Mucosa of stomach (tissue), 1 donor: ENCODE measurements around the gene PATJ.

Source experiments
- H3K27me3 ChIP-seq: one replicate; pipeline ENCODE4 v1.7.0; 2013; ENCODE audit warnings: mild to moderate bottlenecking, low read length; ENCODE audit not compliant: control insufficient read depth, insufficient read depth
- H3K36me3 ChIP-seq: one replicate; pipeline ENCODE4 v1.7.0; 2013; ENCODE audit warnings: low read length; ENCODE audit not compliant: control insufficient read depth, insufficient read depth
- H3K4me1 ChIP-seq: one replicate; pipeline ENCODE4 v1.7.0; 2013; ENCODE audit warnings: mild to moderate bottlenecking, low read length; ENCODE audit not compliant: control insufficient read depth, insufficient read depth
- H3K4me3 ChIP-seq: one replicate; pipeline ENCODE4 v1.7.0; 2013; ENCODE audit warnings: low read length
- H3K9ac ChIP-seq: one replicate; pipeline ENCODE4 v1.7.0; 2013; ENCODE audit warnings: mild to moderate bottlenecking, low read length, moderate library complexity
- H3K9me3 ChIP-seq: one replicate; pipeline ENCODE4 v1.7.0; 2013; ENCODE audit warnings: mild to moderate bottlenecking, low read length, moderate library complexity; ENCODE audit not compliant: control insufficient read depth
- donor health status: Pancreatic carcinoma.

The PATJ gene

DNA sequence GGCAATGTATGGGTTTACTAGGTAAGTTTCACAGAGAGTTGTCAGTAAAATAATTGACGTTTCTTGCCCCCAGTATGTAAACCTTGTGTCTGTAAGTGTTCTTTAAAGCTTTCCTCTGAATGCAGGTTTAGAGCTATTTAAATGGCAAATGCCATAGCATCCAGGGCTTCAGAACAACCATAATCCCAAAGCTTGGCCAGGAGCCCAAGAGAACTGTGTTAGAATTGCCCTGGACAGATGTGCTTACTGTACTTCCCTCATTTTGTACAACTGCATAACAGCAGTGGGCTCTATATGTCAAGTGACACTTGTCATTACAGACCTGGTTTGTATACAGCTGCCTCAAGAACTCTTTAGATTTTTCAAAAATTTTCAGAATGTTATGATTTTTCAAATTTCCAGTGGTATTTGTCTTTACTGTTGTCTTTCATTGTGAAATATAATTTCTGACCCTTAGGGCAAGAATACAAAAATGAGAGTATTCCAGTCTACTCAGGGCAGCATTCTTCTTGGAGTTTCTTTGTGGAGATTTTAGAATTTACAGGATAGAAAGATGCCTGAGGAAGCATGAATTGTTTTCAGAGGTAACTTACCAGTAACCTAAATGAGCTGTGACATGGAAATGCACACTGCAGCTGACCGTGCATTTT, 315.5 kb downstream of the PATJ start:
- Histone ChIP-seq H3K36me3 (no peaks in the 10 kb centered on the region), H3K4me3 (no peak overlapping the region), H3K9ac (no peak overlapping the region), H3K4me1 (no peaks in the 10 kb centered on the region), H3K27me3 (no peaks in the 10 kb centered on the region), H3K9me3 (no peaks in the 10 kb centered on the region)

DNA sequence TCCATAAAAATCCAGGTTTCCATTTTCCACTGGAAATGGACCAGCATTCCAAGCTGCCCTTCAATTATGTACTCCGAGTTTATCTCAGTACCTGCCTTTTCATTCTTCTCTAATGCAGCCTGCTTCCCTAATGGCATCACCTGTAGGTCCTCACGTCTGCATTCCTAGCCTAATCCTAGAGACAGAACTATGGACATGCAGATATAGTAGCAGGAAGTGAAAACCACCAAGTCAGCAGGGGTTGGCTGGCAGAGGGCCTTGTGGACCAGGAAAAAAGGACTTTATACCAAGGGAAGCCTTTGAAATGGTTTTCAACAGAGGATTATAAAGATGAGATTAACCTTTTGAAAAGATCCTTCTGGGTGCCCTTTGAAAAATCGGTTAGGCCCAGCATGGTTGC, 316.7 kb downstream of the PATJ start:
- no peak overlapping the region for H3K4me3 ChIP-seq
- H3K36me3 ChIP-seq: no peaks in the 10 kb centered on the region
- no peaks in the 10 kb centered on the region for H3K27me3 ChIP-seq
- H3K4me1 ChIP-seq: no peaks in the 10 kb centered on the region
- no peak overlapping the region for H3K9ac ChIP-seq
- no peaks in the 10 kb centered on the region for H3K9me3 ChIP-seq

DNA sequence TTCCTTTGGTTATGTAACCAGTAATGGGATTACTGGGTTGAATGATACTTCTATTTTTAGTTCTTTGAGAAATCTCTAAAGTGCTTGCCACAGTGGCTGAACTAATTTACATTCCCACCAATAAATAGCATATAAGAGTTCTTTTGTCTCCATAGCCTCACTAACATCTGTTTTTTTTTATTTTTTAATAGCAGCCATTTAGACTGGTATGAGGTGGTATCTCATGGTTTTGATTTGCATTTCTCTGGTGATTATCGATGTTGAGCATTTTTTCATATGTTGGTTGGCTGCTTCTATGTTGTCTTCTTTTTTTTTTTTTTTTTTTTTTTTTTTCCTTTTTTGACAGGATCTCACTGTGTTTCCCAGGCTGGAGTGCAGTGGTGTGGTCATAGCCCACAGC, 319.8 kb downstream of the PATJ start:
- H3K4me3 ChIP-seq: no peak overlapping the region
- H3K4me1 ChIP-seq: peaks cover 7% of the 10 kb centered on the region
- H3K9me3 ChIP-seq: no peaks in the 10 kb centered on the region
- no peaks in the 10 kb centered on the region for H3K27me3 ChIP-seq
- no peaks in the 10 kb centered on the region for H3K36me3 ChIP-seq
- H3K9ac ChIP-seq: no peak overlapping the region

DNA sequence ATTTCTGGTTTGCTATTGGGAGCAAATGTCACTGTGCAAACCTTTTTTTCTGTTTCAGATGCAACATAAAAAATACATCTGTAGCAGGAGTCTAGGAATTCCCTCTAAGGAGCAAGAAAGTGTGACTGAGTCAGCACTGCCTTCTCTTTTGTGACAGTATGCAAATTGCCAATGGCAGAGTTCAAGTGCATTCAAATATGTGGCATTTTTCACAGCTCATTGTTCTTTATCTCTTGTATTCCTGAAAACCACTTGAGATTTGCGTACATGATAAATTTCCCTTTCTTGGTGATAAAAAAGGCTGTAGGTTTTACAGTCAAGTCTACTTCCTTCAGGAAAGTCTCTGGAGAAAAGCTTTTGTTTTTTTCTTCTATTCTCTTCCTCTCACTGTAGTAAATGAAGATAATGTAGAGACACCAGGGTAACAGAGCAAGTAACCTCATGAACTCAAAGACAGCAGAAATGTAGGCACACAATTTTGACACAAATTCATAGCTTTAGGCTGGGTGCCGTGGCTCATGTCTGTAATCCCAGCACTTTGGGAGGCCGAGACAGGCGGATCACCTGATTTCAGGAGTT, 322.6 kb downstream of the PATJ start:
- no peaks in the 10 kb centered on the region for H3K9me3 ChIP-seq
- H3K4me3 ChIP-seq: no peak overlapping the region
- no peaks in the 10 kb centered on the region for H3K27me3 ChIP-seq
- no peak overlapping the region for H3K9ac ChIP-seq
- peaks cover 7% of the 10 kb centered on the region for H3K4me1 ChIP-seq
- H3K36me3 ChIP-seq: no peaks in the 10 kb centered on the region

DNA sequence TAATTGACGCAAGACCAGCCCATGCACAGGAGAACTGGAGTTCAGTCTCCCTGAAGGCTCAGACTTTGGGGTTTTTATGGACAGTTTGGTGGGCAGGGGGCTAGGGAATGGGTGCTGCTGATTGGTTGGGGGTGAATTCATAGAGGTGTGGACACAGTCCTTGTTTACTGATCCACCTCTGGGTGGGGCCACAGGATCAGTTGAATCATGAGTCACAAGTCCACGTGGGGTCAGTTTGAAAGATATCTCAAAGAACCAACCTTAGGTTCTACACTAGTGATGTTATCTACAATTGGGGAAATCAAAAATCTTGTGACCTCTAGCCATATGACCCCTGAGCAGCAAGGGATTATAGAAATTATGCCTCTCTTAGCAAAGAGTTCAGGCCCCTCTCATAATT, 324.4 kb downstream of the PATJ start:
- no peak overlapping the region for H3K9ac ChIP-seq
- H3K4me1 ChIP-seq: peaks cover 7% of the 10 kb centered on the region
- H3K36me3 ChIP-seq: no peaks in the 10 kb centered on the region
- no peak overlapping the region for H3K4me3 ChIP-seq
- H3K9me3 ChIP-seq: no peaks in the 10 kb centered on the region
- H3K27me3 ChIP-seq: no peaks in the 10 kb centered on the region

DNA sequence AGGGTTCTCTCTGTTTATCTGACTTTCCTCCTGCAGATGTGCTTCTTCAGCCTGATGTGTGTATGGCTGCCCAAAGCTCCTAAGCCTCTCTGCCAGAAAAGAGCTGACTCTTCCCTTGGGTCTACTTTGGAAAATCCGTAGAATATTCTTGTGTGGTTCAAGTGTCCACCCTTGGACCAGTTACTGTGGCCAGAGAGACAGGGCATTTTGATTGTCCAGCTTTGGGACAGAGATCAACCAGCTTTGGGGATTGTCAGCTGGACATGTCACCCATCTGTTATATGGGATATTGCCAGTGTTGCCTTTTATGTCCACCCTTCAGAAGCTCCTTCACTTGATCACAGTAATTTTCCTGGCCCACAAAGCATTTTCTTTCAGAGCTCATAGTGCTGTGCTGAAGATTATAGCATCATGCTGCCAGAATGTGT, 326.1 kb downstream of the PATJ start:
- no peaks in the 10 kb centered on the region for H3K9me3 ChIP-seq
- H3K36me3 ChIP-seq: no peaks in the 10 kb centered on the region
- no peaks in the 10 kb centered on the region for H3K27me3 ChIP-seq
- H3K4me3 ChIP-seq: no peak overlapping the region
- no peak overlapping the region for H3K9ac ChIP-seq
- H3K4me1 ChIP-seq: peaks cover 7% of the 10 kb centered on the region

DNA sequence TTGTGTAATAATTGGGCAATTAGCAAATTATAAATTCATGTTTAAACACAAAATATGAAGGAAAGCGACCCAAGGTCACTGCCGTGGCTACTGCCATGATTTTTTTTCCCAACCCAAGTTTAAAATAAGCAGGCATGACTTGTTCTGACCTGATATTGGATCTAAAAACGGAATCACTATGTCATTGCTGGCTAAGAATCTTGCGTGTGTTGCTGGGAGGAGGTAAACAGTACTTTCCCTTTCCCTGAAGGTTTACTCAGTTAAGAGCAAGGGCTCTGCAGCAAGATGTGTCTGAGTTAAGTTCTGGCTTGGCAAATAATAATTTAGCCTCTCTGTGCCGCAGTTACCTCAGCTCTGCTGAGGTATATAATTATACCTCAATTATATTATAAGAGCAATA, 326.7 kb downstream of the PATJ start:
- no peak overlapping the region for H3K4me3 ChIP-seq
- H3K36me3 ChIP-seq: no peaks in the 10 kb centered on the region
- H3K9me3 ChIP-seq: no peaks in the 10 kb centered on the region
- H3K27me3 ChIP-seq: no peaks in the 10 kb centered on the region
- H3K9ac ChIP-seq: no peak overlapping the region
- peaks cover 7% of the 10 kb centered on the region for H3K4me1 ChIP-seq

DNA sequence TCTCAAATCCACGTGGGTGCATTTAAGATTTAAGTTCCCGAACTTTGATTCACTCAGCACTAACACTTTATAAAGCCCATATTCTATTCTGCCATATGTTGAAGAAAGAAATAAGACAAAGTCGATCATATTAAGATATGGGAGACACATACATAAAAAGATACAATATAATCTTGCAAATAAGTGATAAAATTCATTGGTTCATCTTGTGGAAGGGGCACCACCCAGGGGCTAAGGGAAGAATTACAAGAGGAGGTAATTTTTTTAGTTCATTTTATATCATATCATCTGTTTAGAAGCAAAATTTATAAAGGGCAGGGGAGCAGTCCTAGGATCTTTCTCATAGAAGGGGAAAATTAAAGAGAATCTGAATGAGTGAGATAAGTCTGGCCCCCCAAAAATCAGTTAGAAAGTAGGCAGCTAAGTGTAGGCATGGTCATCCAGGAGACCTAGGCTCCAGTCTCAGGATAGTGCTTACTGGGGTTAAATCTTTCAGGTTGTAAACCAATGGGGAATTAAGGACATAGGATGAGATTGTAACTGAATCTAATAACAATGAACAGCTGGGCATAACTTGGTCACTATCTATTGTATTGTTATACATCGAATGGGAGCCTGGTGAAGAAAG, 328.2 kb downstream of the PATJ start:
- no peaks in the 10 kb centered on the region for H3K9me3 ChIP-seq
- no peak overlapping the region for H3K9ac ChIP-seq
- no peaks in the 10 kb centered on the region for H3K4me1 ChIP-seq
- no peak overlapping the region for H3K4me3 ChIP-seq
- H3K27me3 ChIP-seq: no peaks in the 10 kb centered on the region
- no peaks in the 10 kb centered on the region for H3K36me3 ChIP-seq

DNA sequence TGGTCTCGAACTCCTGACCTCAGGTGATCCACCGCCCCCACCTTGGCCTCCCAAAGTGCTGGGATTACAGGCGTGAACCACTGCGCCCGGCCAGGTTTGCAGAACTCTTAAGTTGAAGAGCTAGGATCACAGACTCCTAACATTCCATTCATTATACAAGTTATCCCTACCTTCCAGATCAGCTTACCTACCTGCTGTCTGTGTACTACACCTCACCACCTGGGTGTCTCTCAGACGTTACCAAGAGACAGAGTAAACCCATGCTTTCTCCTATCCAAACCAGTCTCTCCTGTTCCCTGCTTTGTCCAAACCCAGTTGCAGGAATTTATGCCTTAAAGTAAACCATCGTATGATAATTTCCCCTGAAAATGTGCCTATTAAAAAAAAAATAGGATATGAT, 329.4 kb downstream of the PATJ start:
- Histone ChIP-seq H3K4me1 (no peaks in the 10 kb centered on the region), H3K27me3 (no peaks in the 10 kb centered on the region), H3K36me3 (no peaks in the 10 kb centered on the region), H3K9ac (no peak overlapping the region), H3K4me3 (no peak overlapping the region), H3K9me3 (no peaks in the 10 kb centered on the region)

DNA sequence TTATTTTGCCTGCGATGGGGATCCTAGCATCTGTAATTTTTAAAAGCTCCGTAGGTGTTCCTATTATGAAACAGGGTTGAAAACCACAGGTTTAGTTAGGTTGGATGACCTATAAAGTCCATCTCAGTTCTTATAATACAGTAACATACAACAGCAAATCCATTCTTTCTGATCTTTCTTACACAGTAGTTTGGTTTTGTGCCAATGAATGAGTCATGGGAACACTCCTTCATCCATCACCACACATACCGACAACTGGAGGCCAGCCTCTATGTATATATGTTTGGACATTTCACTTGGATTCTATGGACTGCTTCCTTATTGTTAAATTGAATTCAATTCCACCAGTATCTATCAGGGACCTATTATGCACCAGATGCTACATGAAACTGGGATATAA, 334.0 kb downstream of the PATJ start:
- Histone ChIP-seq H3K4me3 (no peak overlapping the region), H3K27me3 (no peaks in the 10 kb centered on the region), H3K9me3 (no peaks in the 10 kb centered on the region), H3K9ac (no peak overlapping the region), H3K4me1 (no peaks in the 10 kb centered on the region), H3K36me3 (no peaks in the 10 kb centered on the region)

DNA sequence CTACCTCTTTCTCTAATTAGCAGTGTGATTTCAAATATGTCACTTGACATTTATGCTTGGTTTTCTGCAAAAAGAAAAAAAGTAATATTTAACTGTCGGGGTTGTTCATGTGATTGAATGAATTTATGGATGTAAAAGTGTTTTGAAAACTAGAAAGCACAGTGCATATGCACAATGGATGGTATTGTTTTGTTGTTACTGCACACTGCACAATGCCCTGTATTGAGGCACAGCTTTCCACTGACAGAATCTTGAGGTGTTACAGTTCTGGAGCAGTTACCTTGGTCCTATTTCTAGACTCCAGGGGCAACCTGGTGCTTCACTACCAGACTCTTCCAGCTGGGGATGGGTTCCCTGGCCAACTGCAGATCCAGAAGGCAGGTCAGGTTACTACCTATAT, 335.5 kb downstream of the PATJ start:
- no peak overlapping the region for H3K4me3 ChIP-seq
- no peaks in the 10 kb centered on the region for H3K27me3 ChIP-seq
- H3K9ac ChIP-seq: no peak overlapping the region
- no peaks in the 10 kb centered on the region for H3K36me3 ChIP-seq
- H3K9me3 ChIP-seq: no peaks in the 10 kb centered on the region
- H3K4me1 ChIP-seq: no peaks in the 10 kb centered on the region

DNA sequence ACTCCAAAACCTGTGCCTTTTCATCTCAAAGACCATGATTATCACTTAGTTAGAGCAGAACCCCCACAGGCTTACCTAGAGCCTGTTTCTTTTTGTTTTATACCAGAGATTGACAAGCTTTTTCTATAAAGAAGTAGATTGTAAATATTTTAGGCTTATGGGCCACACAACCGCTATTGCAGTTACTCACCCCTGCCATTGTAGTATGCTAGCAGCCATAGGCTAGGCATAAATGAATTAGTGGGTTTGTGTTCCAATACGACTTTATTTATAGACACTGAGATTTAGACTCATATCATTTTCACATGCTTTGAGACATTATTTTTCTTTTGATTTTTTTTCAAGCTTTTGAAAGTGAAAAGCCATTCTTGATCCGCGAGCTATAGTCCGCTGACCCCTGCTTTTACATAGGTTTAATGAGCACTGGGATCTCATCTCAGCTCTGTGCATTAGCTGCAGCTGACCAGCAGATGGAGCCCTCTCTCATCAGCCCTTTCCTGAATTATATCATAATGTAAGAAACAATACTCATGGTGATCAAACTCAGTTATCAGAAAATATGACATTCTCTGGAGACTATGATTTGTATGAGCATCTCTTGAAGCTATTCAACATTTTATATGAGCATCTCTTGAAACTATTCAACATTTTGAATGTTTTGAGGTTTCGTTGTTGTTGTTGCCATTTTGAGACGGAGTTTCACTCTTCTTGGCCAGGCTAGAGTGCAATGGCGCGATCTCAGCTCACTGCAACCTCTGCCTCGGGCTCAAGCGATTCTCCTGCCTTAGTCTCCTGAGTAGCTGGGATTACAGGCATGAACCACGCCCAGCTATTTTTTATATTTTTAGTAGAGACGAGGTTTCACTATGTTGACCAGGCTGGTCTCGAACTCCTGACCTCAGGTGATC, 340.4 kb downstream of the PATJ start:
- Histone ChIP-seq H3K9ac (no peak overlapping the region), H3K9me3 (no peaks in the 10 kb centered on the region), H3K36me3 (no peaks in the 10 kb centered on the region), H3K4me3 (no peak overlapping the region), H3K27me3 (no peaks in the 10 kb centered on the region), H3K4me1 (no peaks in the 10 kb centered on the region)
